Activated T-cell treated with anti-CD3 and anti-CD28 coated beads, Interleukin-2, amount 50 U/mL, for 48 hours (primary cell): ENCODE measurements around the gene UNC13B.
A peak's percentile ranks its signal among the peaks of the same experiment; 100 is the strongest.
"Not testable (repeated sequence)": the region's sequence is repeated elsewhere in the genome, so short reads cannot be mapped to it uniquely, and the experiment has no call there.

Experiments
- DNase-seq, 2 experiments: peaks; one replicate each; pipeline ENCODE4 v3.0.0-alpha.2; 2020

The UNC13B gene

GRCh38 chr9:35161713-35162604 is at the start of gene UNC13B:
UNC13B (plus strand) TSS chr9:35162009; CDS start chr9:35162284, 275 bp downstream.
- DNase-seq: peak; percentile 80 to 82

DNA sequence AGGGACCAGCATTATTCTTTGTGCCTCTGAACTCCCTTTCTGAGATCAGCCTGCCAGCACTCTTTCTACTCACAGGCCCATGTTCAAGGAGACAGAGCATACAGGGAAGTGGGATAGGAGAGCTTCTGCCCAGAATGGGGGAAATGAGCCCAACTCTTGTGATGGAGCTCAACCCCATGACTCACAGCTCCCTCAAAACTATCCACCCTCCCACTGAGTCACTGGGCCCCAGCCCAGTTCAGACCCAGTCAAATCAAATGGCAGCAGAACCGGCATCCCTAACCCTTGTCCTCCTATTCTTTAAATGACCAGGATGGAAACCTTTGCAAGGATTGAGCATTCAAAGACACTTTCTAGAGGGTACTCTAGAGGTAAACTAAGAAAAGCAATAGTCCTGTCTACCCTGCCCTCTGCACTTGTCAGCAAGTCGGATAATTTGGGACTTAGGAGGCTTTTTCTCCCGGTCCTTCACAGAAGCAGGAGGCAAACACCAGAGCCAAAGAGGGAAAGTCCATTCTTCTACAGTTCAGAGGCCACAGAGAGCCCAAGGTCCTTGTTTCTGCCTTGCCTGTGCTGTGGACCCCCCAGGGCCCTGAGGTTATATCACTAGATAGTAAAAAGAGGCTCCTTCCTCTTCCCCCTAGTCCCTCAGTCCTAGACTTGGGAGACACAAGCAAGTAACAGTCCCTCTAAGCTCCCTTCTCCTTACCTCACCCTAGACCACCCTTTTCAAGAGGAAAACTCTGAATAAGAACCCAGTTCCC is 49.4 kb upstream of the UNC13B start:
- peak in 1 of 2 experiments; percentile 26 for DNase-seq

DNA sequence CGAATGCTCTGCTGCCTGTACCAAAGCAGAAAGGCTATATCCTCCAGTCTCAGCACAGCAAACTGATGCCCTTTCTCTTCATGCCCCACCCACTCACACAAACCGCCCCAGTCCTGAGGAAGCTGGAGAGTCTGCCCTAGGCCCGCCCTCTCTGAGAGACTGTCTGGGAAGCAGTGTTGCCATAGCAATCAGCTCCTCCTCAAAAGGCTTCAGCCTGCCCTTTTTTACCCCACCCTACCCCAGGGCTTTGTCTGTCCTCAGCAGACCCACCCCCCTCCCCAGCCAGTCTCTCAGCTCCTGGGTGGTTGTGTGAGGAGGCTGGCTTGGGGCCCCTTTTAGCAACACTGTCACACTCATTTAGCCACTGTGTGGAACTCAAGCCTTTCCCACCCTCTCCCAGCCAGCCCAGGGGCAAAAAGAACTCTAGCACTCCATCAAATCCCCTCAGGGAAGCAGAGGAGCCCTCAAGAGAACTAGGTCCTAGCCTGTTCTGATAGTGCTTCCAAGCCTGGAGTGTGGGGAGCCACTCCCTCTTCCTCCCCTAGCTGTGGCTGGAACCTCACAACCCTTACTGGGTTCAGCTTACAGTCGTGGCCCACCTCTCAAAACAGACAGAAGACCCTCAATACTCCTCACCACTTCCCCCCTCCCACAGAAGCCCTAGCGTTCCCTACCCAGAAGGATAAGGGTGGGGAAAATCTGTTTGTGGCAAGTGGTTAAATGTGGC is 47.5 kb upstream of the UNC13B start:
- DNase-seq: peak; percentile 72 to 76

DNA sequence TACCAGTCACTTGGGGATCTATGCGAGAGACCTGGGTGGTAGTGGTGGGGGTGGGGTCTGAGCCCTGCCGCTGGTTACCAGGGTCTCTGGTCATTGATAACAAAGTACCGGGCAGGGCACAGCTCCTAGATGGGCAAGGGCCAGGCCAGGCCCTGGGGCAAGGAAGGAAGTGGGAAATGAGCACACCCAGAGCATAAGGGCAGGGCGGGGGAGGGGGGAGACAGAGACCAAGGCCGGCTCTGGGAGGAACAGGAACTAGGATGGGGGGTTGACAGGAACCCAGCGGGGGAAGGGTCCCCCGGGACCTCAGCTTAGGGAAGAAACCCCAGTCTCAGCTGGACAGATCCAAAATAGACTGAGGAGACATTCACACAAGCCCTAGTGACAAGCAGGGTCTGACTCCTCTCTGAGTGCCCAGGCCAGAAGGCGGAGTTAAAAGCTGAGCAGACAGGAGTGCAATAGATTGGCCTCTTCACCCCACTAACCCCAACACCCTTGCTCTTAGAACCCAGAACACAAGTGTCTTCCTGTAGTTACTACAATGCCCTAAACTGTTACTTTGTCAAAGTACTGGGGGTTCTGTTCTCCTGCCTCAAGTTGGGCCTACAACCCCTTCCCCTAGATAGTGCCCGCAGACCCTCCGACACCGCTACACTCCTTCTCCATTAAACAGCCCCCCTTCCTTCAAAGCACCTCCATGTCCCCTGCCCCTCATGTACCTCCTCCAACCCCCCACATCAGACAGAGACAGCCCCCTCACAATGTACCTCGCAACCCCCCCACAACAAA is 46.8 kb upstream of the UNC13B start:
- peak; percentile 49 to 59 for DNase-seq

DNA sequence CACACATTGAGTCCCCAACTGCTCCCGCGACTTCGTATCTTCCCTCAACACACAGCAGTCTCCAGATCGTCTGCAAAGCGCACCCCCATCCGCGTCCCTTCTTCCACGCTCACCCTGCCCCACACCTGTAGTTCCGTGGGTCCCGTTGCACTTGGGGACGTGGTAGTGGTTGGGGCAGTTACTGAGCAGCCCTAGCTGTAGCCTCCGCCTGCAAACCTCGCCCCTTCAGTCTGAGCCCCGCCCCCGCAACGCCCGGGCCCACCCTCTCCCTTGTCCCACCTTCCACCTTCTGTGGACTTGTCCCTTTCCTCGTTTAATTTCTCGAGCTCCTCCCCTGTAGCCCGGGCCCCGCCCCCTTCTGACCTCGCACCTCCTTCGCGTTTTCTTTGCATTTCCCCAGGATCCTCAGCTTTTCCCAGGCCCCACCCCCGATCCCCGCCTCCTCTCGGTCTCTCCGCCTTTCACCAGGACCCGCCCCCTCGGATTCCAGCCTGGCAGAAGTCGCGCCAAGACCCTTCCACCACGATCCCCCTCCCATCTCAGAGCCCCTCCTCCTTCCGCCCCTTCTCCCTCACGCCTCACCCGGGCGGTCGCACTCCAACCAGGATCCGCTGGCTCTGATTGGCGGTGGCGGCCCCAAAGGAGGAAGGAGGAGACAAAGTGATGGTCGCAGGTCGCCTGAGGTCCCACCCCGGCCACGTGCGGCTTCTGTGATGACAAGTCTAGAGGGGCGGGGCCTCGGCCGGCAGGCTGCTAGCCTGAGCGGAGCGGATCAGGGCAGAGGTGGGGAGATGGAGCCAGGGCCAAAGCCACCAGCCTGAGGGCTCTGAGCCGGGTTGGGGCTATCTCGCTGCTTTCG is 45.9 kb upstream of the UNC13B start, which contains the start of gene ATOSB:
Gene ATOSB (minus strand): TSS at position 183 of the 859 bp plus-strand sequence. CDS start 7,588 bp downstream, outside the sequence.
- DNase-seq: peak; percentile 94 to 95

DNA sequence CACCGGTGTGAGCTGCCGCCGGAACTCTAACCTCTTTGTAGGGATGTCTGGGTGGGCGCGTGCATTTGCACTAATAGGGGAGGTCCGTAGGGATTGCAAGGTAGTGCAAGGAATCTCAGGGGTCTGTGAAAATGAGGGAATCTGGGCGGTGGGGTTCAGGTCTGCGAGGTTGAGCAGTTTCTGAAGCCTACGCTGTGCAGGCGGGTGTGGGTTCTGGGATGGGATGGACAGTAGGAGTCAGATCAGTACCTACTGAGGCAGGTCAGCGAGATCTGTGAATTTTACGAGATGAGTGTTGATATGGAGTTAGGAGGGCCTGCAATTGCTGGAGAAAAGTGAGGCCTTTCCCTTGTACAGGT is 45.3 kb upstream of the UNC13B start:
- no peak for DNase-seq

- DNase-seq: peak; percentile 84 to 87
These were observed 44.8 kb upstream of the UNC13B start for GRCh38 chr9:35116898-35117551.

GRCh38 chr9:35134920-35135319 is 26.9 kb upstream of the UNC13B start:
- DNase-seq: no peak

DNA sequence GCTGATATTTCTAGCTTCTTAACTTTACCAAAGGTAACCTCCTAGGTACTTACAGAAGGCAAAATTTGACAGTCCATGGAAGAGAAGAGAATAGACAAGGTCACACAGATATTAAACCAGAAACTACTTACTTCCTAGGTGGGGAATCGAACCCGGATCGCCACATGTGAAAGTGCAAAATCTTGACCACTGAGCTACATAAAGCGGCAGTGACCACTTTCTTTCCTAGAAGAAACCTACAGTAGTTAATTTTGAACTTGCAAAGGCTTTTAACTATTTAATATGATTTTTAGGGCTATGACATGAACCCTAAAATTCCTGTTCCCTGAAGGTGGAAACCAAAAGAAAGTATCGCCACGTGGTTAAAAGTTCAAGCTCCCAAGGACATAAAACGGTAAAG is 25.8 kb upstream of the UNC13B start:
- DNase-seq: no peak

- no peak for DNase-seq
These were observed 24.9 kb upstream of the UNC13B start for GRCh38 chr9:35136866-35137265.

DNA sequence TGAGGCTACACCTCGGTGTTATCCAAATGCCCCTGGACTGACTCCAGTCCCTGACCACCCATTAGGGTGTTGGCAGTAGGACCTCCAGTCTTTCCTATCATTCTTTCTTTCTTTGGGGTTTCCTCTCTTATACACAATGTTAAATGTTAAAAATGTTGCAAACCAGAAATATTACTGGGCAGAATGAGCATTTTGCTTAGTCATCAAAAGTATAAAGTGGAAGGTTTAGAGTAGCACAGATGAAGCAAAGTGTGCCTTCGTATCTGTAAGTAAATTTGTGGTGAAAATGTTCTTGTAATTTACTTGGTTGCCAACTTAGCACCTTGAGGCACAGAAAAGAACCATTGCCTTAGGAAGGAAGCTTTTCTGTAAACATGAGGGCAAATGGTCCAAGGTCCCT is 21.7 kb upstream of the UNC13B start:
- DNase-seq: no peak

GRCh38 chr9:35142037-35142436 is 19.8 kb upstream of the UNC13B start:
- DNase-seq: no peak

GRCh38 chr9:35147941-35148563 is 13.8 kb upstream of the UNC13B start:
- DNase-seq: not testable (repeated sequence)

- DNase-seq: no peak
These were observed 8.9 kb upstream of the UNC13B start for GRCh38 chr9:35152926-35153325.

DNA sequence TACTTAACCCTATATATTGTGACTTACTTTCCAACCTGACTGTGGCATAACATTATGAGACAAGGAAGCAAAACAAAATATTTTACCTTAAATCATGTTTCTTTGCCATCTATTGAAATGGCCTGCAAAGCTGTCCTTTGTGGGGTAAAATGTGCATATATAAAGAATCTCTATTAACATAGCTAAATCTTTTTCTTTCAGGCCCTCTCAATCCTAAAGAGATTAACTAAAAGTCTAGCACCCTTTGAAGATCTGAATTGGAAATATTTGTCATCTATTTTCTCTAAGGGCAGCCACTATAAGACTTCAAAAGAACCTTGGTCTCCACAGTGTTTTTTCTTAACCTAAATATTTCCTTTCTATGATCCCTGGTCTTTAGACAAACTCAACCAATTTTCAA is 5.0 kb upstream of the UNC13B start:
- no peak for DNase-seq

GRCh38 chr9:35157836-35158235 is 4.0 kb upstream of the UNC13B start:
- not testable (repeated sequence) for DNase-seq

- no peak for DNase-seq
These were observed 3.1 kb upstream of the UNC13B start for GRCh38 chr9:35158501-35159280.

- DNase-seq: no peak
These were observed 951 bp downstream of the UNC13B start for GRCh38 chr9:35162605-35163315.

DNA sequence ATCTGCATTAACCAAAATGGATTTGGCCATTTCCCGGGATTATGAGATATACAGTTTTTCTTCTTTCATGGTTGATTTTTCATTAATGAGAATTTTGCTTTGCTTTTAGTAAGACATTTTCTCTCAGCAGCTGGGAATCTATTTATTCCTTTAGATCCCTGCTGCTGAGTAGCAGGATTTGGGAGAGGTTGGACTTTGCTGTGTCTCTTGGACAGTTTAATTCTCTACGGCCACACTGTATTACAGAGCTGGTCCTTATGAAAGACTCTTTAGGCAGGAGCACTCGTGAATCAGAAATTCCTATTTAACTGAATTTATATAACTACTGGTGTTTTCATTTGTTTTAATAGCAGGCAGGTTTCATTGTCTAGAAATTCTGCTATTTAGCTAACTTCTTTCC is 1.6 kb downstream of the UNC13B start:
- no peak for DNase-seq
